OCI-LY7 (cell line): Measurements from ENCODE around the gene ROBO2. TPM values are rescaled to one million over a fixed set of nuclear protein-coding genes. Genes with fewer than 3 reads are reported as not detected.

Experiments
- BruUV-seq: library from RNA; stranded (reverse); fragments of 400-500 nt; replicated peaks from 2 replicates; lab custom pipeline; 2021; lab: Mats Ljungman, UMichigan
- CTCF ChIA-PET: fragments of 300-600 bp; sonication (Branson Sonifier 250); formaldehyde crosslinking; loops from one replicate; lab custom pipeline; 2022; ENCODE audit warnings: antibody characterized with exemption; ENCODE audit not compliant: unreplicated experiment; lab: Charles Lee
- POLR2A ChIA-PET: fragments of 300-600 bp; sonication (Branson Sonifier 250); formaldehyde crosslinking; loops from one replicate; lab custom pipeline; 2022; ENCODE audit warnings: antibody characterized with exemption; lab: Charles Lee
- DNase-seq: peaks from one replicate; pipeline ENCODE4 v3.0.0-alpha.2; 2015; ENCODE audit warnings: low spot score
- H2AFZ ChIP-seq: fragments of 200-600 bp; sonication (generic), shearing (Covaris generic); 2 replicates; pipeline ENCODE4 v1.6.1; 2014; ENCODE audit warnings: mild to moderate bottlenecking, antibody characterized with exemption, low read length, moderate library complexity
- H3K27ac ChIP-seq: fragments of 200-600 bp; sonication (generic); 2 replicates; pipeline ENCODE4 v1.5.1; 2014; ENCODE audit warnings: mixed run types, low read depth, mild to moderate bottlenecking, moderate library complexity, low read length, inconsistent platforms; ENCODE audit not compliant: poor library complexity, severe bottlenecking
- H3K36me3 ChIP-seq: fragments of 200-600 bp; sonication (generic); 2 replicates; pipeline ENCODE4 v1.6.1; 2014; ENCODE audit warnings: mild to moderate bottlenecking, antibody characterized with exemption, low read length, moderate library complexity, mixed read lengths; ENCODE audit not compliant: insufficient read depth
- H3K4me1 ChIP-seq: fragments of 200-600 bp; sonication (generic); 2 replicates; pipeline ENCODE4 v1.5.1; 2014; ENCODE audit warnings: mild to moderate bottlenecking, low read length; ENCODE audit not compliant: insufficient read depth, poor library complexity, severe bottlenecking
- H3K4me2 ChIP-seq: fragments of 200-600 bp; sonication (generic); 2 replicates; pipeline ENCODE4 v1.6.1; 2014; ENCODE audit warnings: mild to moderate bottlenecking, low read length
- H3K4me3 ChIP-seq: fragments of 200-600 bp; sonication (generic); 2 replicates; pipeline ENCODE4 v1.5.1; 2014; ENCODE audit warnings: mild to moderate bottlenecking, low read depth, low read length; ENCODE audit not compliant: poor library complexity, severe bottlenecking
- H3K79me2 ChIP-seq: fragments of 200-600 bp; sonication (generic); 2 replicates; pipeline ENCODE4 v1.6.1; 2016; ENCODE audit warnings: low read depth, mild to moderate bottlenecking, low read length, moderate library complexity, mixed read lengths; ENCODE audit not compliant: insufficient read depth
- H3K9me2 ChIP-seq: fragments of 200-600 bp; sonication (generic); 2 replicates; pipeline ENCODE4 v1.6.1; 2016; ENCODE audit warnings: mild to moderate bottlenecking, low read length, mixed read lengths; ENCODE audit not compliant: insufficient read depth
- H3K9me3 ChIP-seq: fragments of 200-600 bp; sonication (generic); 2 replicates; pipeline ENCODE4 v1.6.1; 2014; ENCODE audit warnings: mild to moderate bottlenecking, mixed run types, low read length, mixed read lengths
- H4K20me1 ChIP-seq: fragments of 200-600 bp; sonication (generic); 2 replicates; pipeline ENCODE4 v1.6.1; 2014; ENCODE audit warnings: mild to moderate bottlenecking, antibody characterized with exemption, low read length, moderate library complexity, mixed read lengths; ENCODE audit not compliant: insufficient read depth
- CTCF ChIP-seq: fragments of 200-600 bp; sonication (generic); conservative IDR thresholded peaks from 2 replicates; pipeline ENCODE4 v1.5.1; 2014; ENCODE audit warnings: mild to moderate bottlenecking, antibody characterized with exemption, low read length, moderate library complexity, mixed read lengths
- EZH2phosphoT487 ChIP-seq: fragments of 200-600 bp; sonication (generic); IDR thresholded peaks from 2 replicates; pipeline ENCODE4 v1.6.1; 2018; ENCODE audit warnings: low read depth, borderline replicate concordance, mild to moderate bottlenecking, mixed run types, antibody characterized with exemption, low read length, moderate library complexity, mixed read lengths
- intact Hi-C: fragments of 100-400 bp; cut with micrococcal nuclease; formaldehyde crosslinking; loops from one replicate; pipeline ENCODE4 v1.10.0; 2022; ENCODE audit not compliant: unreplicated experiment
- total RNA-seq, 2 experiments: library from RNA; depleted of rRNA in 1 of 2; stranded (reverse); fragments of >200 nt in 1 of 2; shearing (Covaris generic) in 1 of 2; gene quantifications; 2 replicates each; pipeline ENCODE4 v1.2.3, GENCODE V29; 2014 to 2022

ROBO2 gene
- total RNA-seq, 2 experiments from 2014 or later = 0.06 to 4.8 TPM

- CTCF ChIA-PET = no interaction called here
- Histone ChIP-seq H4K20me1 (no peaks in the 10 kb centered on the region), H3K9me2 (no peaks in the 10 kb centered on the region), H2AFZ (no peak overlapping the region), H3K36me3 (no peaks in the 10 kb centered on the region), H3K9me3 (no peaks in the 10 kb centered on the region), H3K4me2 (no peak overlapping the region), H3K79me2 (no peaks in the 10 kb centered on the region), H3K27ac (no peak overlapping the region), H3K4me3 (no peak overlapping the region), H3K4me1 (no peaks in the 10 kb centered on the region)
- POLR2A ChIA-PET = no interaction called here
- BruUV-seq = no TSS peak
- intact Hi-C loops = no loop called here
- no peak for TF ChIP-seq CTCF
- no peak for TF ChIP-seq EZH2phosphoT487
- no peak for DNase-seq
Measured at GRCh38 chr3:77563012-77563411, 523.1 kb downstream of the ROBO2 start.

- BruUV-seq = no TSS peak
- ChIA-PET CTCF (no interaction called here), POLR2A (no interaction called here)
- intact Hi-C loops = no loop called here
- Histone ChIP-seq H3K9me3 (no peaks in the 10 kb centered on the region), H2AFZ (no peak overlapping the region), H3K9me2 (no peaks in the 10 kb centered on the region), H3K79me2 (no peaks in the 10 kb centered on the region), H3K36me3 (no peaks in the 10 kb centered on the region), H3K27ac (no peak overlapping the region), H3K4me3 (no peak overlapping the region), H4K20me1 (no peaks in the 10 kb centered on the region), H3K4me2 (no peak overlapping the region), H3K4me1 (no peaks in the 10 kb centered on the region)
- no peak for DNase-seq
- TF ChIP-seq CTCF (no peak), EZH2phosphoT487 (no peak)
Measured at GRCh38 chr3:77566055-77566454, 526.2 kb downstream of the ROBO2 start.

GRCh38 chr3:77571971-77572715 is 532.2 kb downstream of the ROBO2 start:
- no peaks in the 10 kb centered on the region for H3K79me2 ChIP-seq
- no peak overlapping the region for H3K4me3 ChIP-seq
- H3K9me3 ChIP-seq = no peaks in the 10 kb centered on the region
- BruUV-seq = no TSS peak
- no peaks in the 10 kb centered on the region for H3K36me3 ChIP-seq
- intact Hi-C loops = no loop called here
- no peak overlapping the region for H3K27ac ChIP-seq
- no peak for TF ChIP-seq CTCF
- TF ChIP-seq EZH2phosphoT487 = no peak
- no peak overlapping the region for H3K4me2 ChIP-seq
- no peak overlapping the region for H2AFZ ChIP-seq
- no peak for DNase-seq
- H3K9me2 ChIP-seq = no peaks in the 10 kb centered on the region
- POLR2A ChIA-PET = interaction anchor here (0.6 to 1.4 kb wide), 3 partner anchors 16 to 380 kb away, joined by 3 to 7 read pairs (median 3); no protein-coding TSS in a partner anchor
- no peaks in the 10 kb centered on the region for H3K4me1 ChIP-seq
- CTCF ChIA-PET = no interaction called here
- H4K20me1 ChIP-seq = no peaks in the 10 kb centered on the region
